H9 (cell line): ENCODE measurements around the gene SUFU. TPM values are rescaled to one million over a fixed set of nuclear protein-coding genes. Genes with fewer than 3 reads are reported as not detected.

Experiments used
- DNase-seq: peaks from one replicate; pipeline ENCODE4 v3.0.0-alpha.2; 2017
- H2AFZ ChIP-seq: one replicate; pipeline ENCODE4 v1.6.1; 2013; ENCODE audit warnings: mild to moderate bottlenecking, low read length, control low read depth, moderate library complexity
- H2AK5ac ChIP-seq: 2 replicates; pipeline ENCODE4 v1.6.1; 2013; ENCODE audit warnings: low read length, control low read depth, mixed read lengths; ENCODE audit not compliant: insufficient read length
- H2BK120ac ChIP-seq: one replicate; pipeline ENCODE4 v1.6.1; 2013; ENCODE audit warnings: low read depth, mild to moderate bottlenecking, low read length, control low read depth, inconsistent platforms; ENCODE audit not compliant: poor library complexity, severe bottlenecking
- H2BK12ac ChIP-seq: 2 replicates; pipeline ENCODE4 v1.6.1; 2013; ENCODE audit warnings: low read length, control low read depth, mixed read lengths, low read depth; ENCODE audit not compliant: insufficient read length
- H2BK15ac ChIP-seq: 2 replicates; pipeline ENCODE4 v1.6.1; 2013; ENCODE audit warnings: low read depth, low read length, control low read depth
- H2BK20ac ChIP-seq: one replicate; pipeline ENCODE4 v1.6.1; 2013; ENCODE audit warnings: low read depth, mild to moderate bottlenecking, low read length, control low read depth, inconsistent platforms; ENCODE audit not compliant: poor library complexity, severe bottlenecking
- H2BK5ac ChIP-seq: 2 replicates; pipeline ENCODE4 v1.6.1; 2013; ENCODE audit warnings: low read length, control low read depth, mixed read lengths; ENCODE audit not compliant: insufficient read length
- H3K14ac ChIP-seq: 2 replicates; pipeline ENCODE4 v1.6.1; 2013; ENCODE audit warnings: low read length, control low read depth; ENCODE audit not compliant: insufficient read depth
- H3K18ac ChIP-seq: 2 replicates; pipeline ENCODE4 v1.6.1; 2013; ENCODE audit warnings: low read depth, mild to moderate bottlenecking, mixed read lengths, low read length, control low read depth; ENCODE audit not compliant: insufficient read length
- H3K23ac ChIP-seq: 2 replicates; pipeline ENCODE4 v1.6.1; 2013; ENCODE audit warnings: low read length, control low read depth, mixed read lengths, low read depth; ENCODE audit not compliant: insufficient read length
- H3K23me2 ChIP-seq: 2 replicates; pipeline ENCODE4 v1.6.1; 2013; ENCODE audit warnings: low read depth, mild to moderate bottlenecking, mixed read lengths, low read length, control low read depth; ENCODE audit not compliant: insufficient read length, poor library complexity, severe bottlenecking
- H3K27ac ChIP-seq: 2 replicates; pipeline ENCODE4 v1.5.1; 2013; ENCODE audit warnings: low read length, control low read depth, mixed read lengths, low read depth; ENCODE audit not compliant: insufficient read length
- H3K27me3 ChIP-seq: 2 replicates; pipeline ENCODE4 v1.6.1; 2013; ENCODE audit warnings: low read length, control low read depth, inconsistent platforms; ENCODE audit not compliant: insufficient read depth
- H3K4ac ChIP-seq: 2 replicates; pipeline ENCODE4 v1.6.1; 2013; ENCODE audit warnings: low read depth, mild to moderate bottlenecking, control low read depth, inconsistent platforms, low read length, moderate library complexity
- H3K4me1 ChIP-seq: 2 replicates; pipeline ENCODE4 v1.6.1; 2013; ENCODE audit warnings: low read length, control low read depth, inconsistent platforms; ENCODE audit not compliant: insufficient read depth
- H3K4me2 ChIP-seq: 2 replicates; pipeline ENCODE4 v1.6.1; 2013; ENCODE audit warnings: low read length, control low read depth, mixed read lengths; ENCODE audit not compliant: insufficient read length, insufficient read depth
- H3K56ac ChIP-seq: 2 replicates; pipeline ENCODE4 v1.6.1; 2013; ENCODE audit warnings: low read depth, mild to moderate bottlenecking, mixed read lengths, low read length, control low read depth; ENCODE audit not compliant: insufficient read length
- H3K79me1 ChIP-seq: 2 replicates; pipeline ENCODE4 v1.6.1; 2013; ENCODE audit warnings: low read depth, mild to moderate bottlenecking, moderate library complexity, low read length, control low read depth, inconsistent platforms; ENCODE audit not compliant: insufficient read depth, poor library complexity, severe bottlenecking
- H3K79me2 ChIP-seq: 2 replicates; pipeline ENCODE4 v1.6.1; 2013; ENCODE audit warnings: low read length, control low read depth, inconsistent platforms; ENCODE audit not compliant: insufficient read depth
- H3K9ac ChIP-seq: 2 replicates; pipeline ENCODE4 v1.6.1; 2013; ENCODE audit warnings: low read length, control low read depth, mixed read lengths; ENCODE audit not compliant: insufficient read length; ENCODE audit errors: extremely low read depth
- H3K9me3 ChIP-seq: one replicate; pipeline ENCODE4 v1.6.1; 2013; ENCODE audit warnings: low read depth, low read length, inconsistent platforms; ENCODE audit not compliant: control insufficient read depth
- H3T11ph ChIP-seq: one replicate; pipeline ENCODE4 v1.6.1; 2013; ENCODE audit warnings: mild to moderate bottlenecking, low read length, control low read depth, inconsistent platforms
- H4K20me1 ChIP-seq: one replicate; pipeline ENCODE4 v1.6.1; 2013; ENCODE audit not compliant: control insufficient read depth, insufficient read length, insufficient read depth
- H4K5ac ChIP-seq: 2 replicates; pipeline ENCODE4 v1.6.1; 2013; ENCODE audit warnings: low read depth, mild to moderate bottlenecking, mixed read lengths, low read length, control low read depth; ENCODE audit not compliant: insufficient read length
- H4K8ac ChIP-seq: replicated peaks from 2 replicates; pipeline ENCODE4 v1.6.1; 2013; ENCODE audit warnings: low read length, control low read depth, mixed read lengths, low read depth; ENCODE audit not compliant: insufficient read length
- H4K91ac ChIP-seq: 2 replicates; pipeline ENCODE4 v1.6.1; 2013; ENCODE audit warnings: low read depth, mild to moderate bottlenecking, moderate library complexity, mixed read lengths, low read length, control low read depth; ENCODE audit not compliant: insufficient read length
- H3K27ac Mint-ChIP-seq, 3 experiments: 2 replicates in 2 of 3; 3 replicates in 1 of 3; pipeline ENCODE4 v1.8.0; 2020 to 2021; ENCODE audit warnings: mixed read lengths in 3 of 3, mild to moderate bottlenecking in 1 of 3, moderate library complexity in 1 of 3
- H3K27me3 Mint-ChIP-seq: 2 replicates; pipeline ENCODE4 v1.8.0; 2021; ENCODE audit warnings: low read depth, mild to moderate bottlenecking, moderate library complexity, mixed read lengths
- H3K36me3 Mint-ChIP-seq, 3 experiments: 2 replicates in 2 of 3; 3 replicates in 1 of 3; pipeline ENCODE4 v1.8.0; 2020 to 2021; ENCODE audit warnings: low read depth in 3 of 3, mixed read lengths in 3 of 3; ENCODE audit not compliant: insufficient read depth in 1 of 3
- H3K4me1 Mint-ChIP-seq, 2 experiments: 2 replicates each; pipeline ENCODE4 v1.8.0; 2020; ENCODE audit warnings: mixed read lengths in 2 of 2
- H3K4me3 Mint-ChIP-seq, 2 experiments: 2 replicates in 1 of 2; 3 replicates in 1 of 2; pipeline ENCODE4 v1.8.0; 2020 to 2021; ENCODE audit warnings: mild to moderate bottlenecking in 2 of 2, mixed read lengths in 2 of 2, moderate library complexity in 1 of 2
- H3K9me3 Mint-ChIP-seq, 2 experiments: 2 replicates in 1 of 2; 3 replicates in 1 of 2; pipeline ENCODE4 v1.8.0; 2020; ENCODE audit warnings: mild to moderate bottlenecking in 2 of 2, mixed read lengths in 2 of 2, moderate library complexity in 1 of 2
- CTCF ChIP-seq: fragments of 200-600 bp; sonication (generic); conservative IDR thresholded peaks from 3 replicates; pipeline ENCODE4 v1.8.0; 2021; ENCODE audit warnings: antibody characterized with exemption, mild to moderate bottlenecking
- WGBS: extraction: QIAGEN DNeasy Blood & Tissue Kit; methylation state at CpG from one replicate; pipeline ENCODE4 v1.1.7; 2013; ENCODE audit warnings: missing lambda C conversion rate, low lambda C conversion rate, mixed read lengths; ENCODE audit not compliant: insufficient read length; ENCODE audit errors: extremely low coverage; 5-methylcytosine and 5-hydroxymethylcytosine counted together
- total RNA-seq: library from RNA; stranded (reverse); gene quantifications from 2 replicates; pipeline ENCODE4 v1.2.1, GENCODE V29; 2021

Gene SUFU
- total RNA-seq, 1 experiment from 2014 or later, result 9.5 TPM

GRCh38 chr10:102578782-102579181 is 75.0 kb downstream of the SUFU start:
- H3K4me1 ChIP-seq, result no peaks in the 10 kb centered on the region
- H3K23ac ChIP-seq, result no peak overlapping the region
- no peak overlapping the region for H2BK15ac ChIP-seq
- H2BK12ac ChIP-seq, result no peak overlapping the region
- H2BK5ac ChIP-seq, result no peak overlapping the region
- no peaks in the 10 kb centered on the region for H3K23me2 ChIP-seq
- H4K5ac ChIP-seq, result no peak overlapping the region
- H3K79me1 ChIP-seq, result no peaks in the 10 kb centered on the region
- no peak overlapping the region for H3T11ph ChIP-seq
- no peak overlapping the region for H3K4ac ChIP-seq
- no peak for DNase-seq
- no peak for TF ChIP-seq CTCF
- H4K91ac ChIP-seq, result no peak overlapping the region
- Mint-ChIP-seq H3K9me3 (no peaks in the 10 kb centered on the region), H3K36me3 (no peaks in the 10 kb centered on the region; a peak in 1 of 7 replicates), H3K4me3 (no peak overlapping the region; a peak in 1 of 5 replicates), H3K4me1 (peaks cover 15 to 39% of the 10 kb centered on the region in 2 experiments), H3K27me3 (peaks cover 29% of the 10 kb centered on the region), H3K27ac (no peak overlapping the region; a peak in 1 of 7 replicates)
- H4K8ac ChIP-seq, result no peak overlapping the region
- H3K14ac ChIP-seq, result no peak overlapping the region
- H2AK5ac ChIP-seq, result no peak overlapping the region
- H3K56ac ChIP-seq, result no peak overlapping the region
- no peaks in the 10 kb centered on the region for H3K79me2 ChIP-seq
- H2BK120ac ChIP-seq, result no peak overlapping the region
- H3K27ac ChIP-seq, result no peak overlapping the region
- no peak overlapping the region for H3K9ac ChIP-seq
- H2BK20ac ChIP-seq, result no peak overlapping the region
- WGBS, result no CpG with 5 or more reads among the region's 1 CpG
- no peak overlapping the region for H2AFZ ChIP-seq
- H4K20me1 ChIP-seq, result no peaks in the 10 kb centered on the region
- no peaks in the 10 kb centered on the region for H3K9me3 ChIP-seq
- no peak overlapping the region for H3K4me2 ChIP-seq
- H3K27me3 ChIP-seq, result no peaks in the 10 kb centered on the region
- H3K18ac ChIP-seq, result no peak overlapping the region
